Stimulated activated naive CD8-positive, alpha-beta T cell treated with anti-CD3 and anti-CD28 coated beads, Interleukin-15, Interleukin-2, amounts not matched to agents 100 U/mL and 50 U/mL, for 24 hours (primary cell): ENCODE data around the gene ZNF200.
A peak's percentile ranks its signal among the peaks of the same experiment; 100 is the strongest.
"Not testable (repeated sequence)": the region's sequence is repeated elsewhere in the genome, so short reads cannot be mapped to it uniquely, and the experiment has no call there.

ENCODE experiments used
- ATAC-seq: fragments of 150-1000 bp; cut with Tn5 transposase; one replicate; pipeline ENCODE4 v1.10.0; 2021
- DNase-seq: peaks from one replicate; pipeline ENCODE4 v3.0.0; 2021

Gene ZNF200

GRCh38 chr16:3198334-3199072, 36.5 kb downstream of the ZNF200 start:
- ATAC-seq (no peak), DNase-seq (no peak)

GRCh38 chr16:3197694-3198333, 37.1 kb downstream of the ZNF200 start:
- ATAC-seq, DNase-seq: not testable (repeated sequence)

- DNase-seq (no peak), ATAC-seq (no peak)
These were observed 39.0 kb downstream of the ZNF200 start for GRCh38 chr16:3195975-3196374.

- ATAC-seq (no peak), DNase-seq (no peak)
These were observed 40.2 kb downstream of the ZNF200 start for GRCh38 chr16:3194792-3195191.

GRCh38 chr16:3193221-3194212, 41.4 kb downstream of the ZNF200 start:
- no peak for DNase-seq
- no peak for ATAC-seq

- ATAC-seq, result no peak
These were observed 42.4 kb downstream of the ZNF200 start for GRCh38 chr16:3192476-3193019.

GRCh38 chr16:3190949-3191353, 44.0 kb downstream of the ZNF200 start:
- DNase-seq (no peak), ATAC-seq (no peak)

More at GRCh38 chr16:3192476-3193019, 42.4 kb downstream of the ZNF200 start:
- no peak for DNase-seq

GRCh38 chr16:3189869-3190268, 45.1 kb downstream of the ZNF200 start:
- no peak for ATAC-seq
- no peak for DNase-seq

GRCh38 chr16:3188925-3189825, 45.8 kb downstream of the ZNF200 start:
- ATAC-seq, result peak; percentile 40

GRCh38 chr16:3188675-3188924, 46.4 kb downstream of the ZNF200 start:
- ATAC-seq, result no peak
- no peak for DNase-seq

More at GRCh38 chr16:3188925-3189825, 45.8 kb downstream of the ZNF200 start:
- peak; percentile 80 for DNase-seq

GRCh38 chr16:3187798-3188674, 46.9 kb downstream of the ZNF200 start, which contains the start of gene OR1F1:
Gene OR1F1 (plus strand): TSS chr16:3188204.
- DNase-seq (peak; percentile 81), ATAC-seq (peak; percentile 30)

GRCh38 chr16:3186946-3187690, 47.8 kb downstream of the ZNF200 start:
- ATAC-seq (no peak), DNase-seq (no peak)

GRCh38 chr16:3183445-3184139, 51.4 kb downstream of the ZNF200 start:
- ATAC-seq, result no peak
- DNase-seq, result no peak

- ATAC-seq, result peak; percentile 60
- peak; percentile 84 for DNase-seq
These were observed 52.1 kb downstream of the ZNF200 start for GRCh38 chr16:3182608-3183444.

GRCh38 chr16:3182293-3182607, 52.7 kb downstream of the ZNF200 start:
- ATAC-seq, DNase-seq: not testable (repeated sequence)

- DNase-seq (peak; percentile 56), ATAC-seq (peak; percentile 30)
These were observed 54.5 kb downstream of the ZNF200 start for GRCh38 chr16:3180445-3180878.

- ATAC-seq (no peak), DNase-seq (no peak)
These were observed 55.3 kb downstream of the ZNF200 start for GRCh38 chr16:3179651-3180050.
